NCI-H526 treated with DMSO at 0.1 percent for 48 hours (cell line): ENCODE results near the gene MPST.
A peak's percentile ranks its signal among the peaks of the same experiment; 100 is the strongest.
"Not testable (repeated sequence)": the region's sequence is repeated elsewhere in the genome, so short reads cannot be mapped to it uniquely, and the experiment has no call there.

ENCODE experiments used
- DNase-seq: peaks from one replicate; lab custom pipeline; 2025; lab: John Stamatoyannopoulos, UW

Gene MPST

DNA sequence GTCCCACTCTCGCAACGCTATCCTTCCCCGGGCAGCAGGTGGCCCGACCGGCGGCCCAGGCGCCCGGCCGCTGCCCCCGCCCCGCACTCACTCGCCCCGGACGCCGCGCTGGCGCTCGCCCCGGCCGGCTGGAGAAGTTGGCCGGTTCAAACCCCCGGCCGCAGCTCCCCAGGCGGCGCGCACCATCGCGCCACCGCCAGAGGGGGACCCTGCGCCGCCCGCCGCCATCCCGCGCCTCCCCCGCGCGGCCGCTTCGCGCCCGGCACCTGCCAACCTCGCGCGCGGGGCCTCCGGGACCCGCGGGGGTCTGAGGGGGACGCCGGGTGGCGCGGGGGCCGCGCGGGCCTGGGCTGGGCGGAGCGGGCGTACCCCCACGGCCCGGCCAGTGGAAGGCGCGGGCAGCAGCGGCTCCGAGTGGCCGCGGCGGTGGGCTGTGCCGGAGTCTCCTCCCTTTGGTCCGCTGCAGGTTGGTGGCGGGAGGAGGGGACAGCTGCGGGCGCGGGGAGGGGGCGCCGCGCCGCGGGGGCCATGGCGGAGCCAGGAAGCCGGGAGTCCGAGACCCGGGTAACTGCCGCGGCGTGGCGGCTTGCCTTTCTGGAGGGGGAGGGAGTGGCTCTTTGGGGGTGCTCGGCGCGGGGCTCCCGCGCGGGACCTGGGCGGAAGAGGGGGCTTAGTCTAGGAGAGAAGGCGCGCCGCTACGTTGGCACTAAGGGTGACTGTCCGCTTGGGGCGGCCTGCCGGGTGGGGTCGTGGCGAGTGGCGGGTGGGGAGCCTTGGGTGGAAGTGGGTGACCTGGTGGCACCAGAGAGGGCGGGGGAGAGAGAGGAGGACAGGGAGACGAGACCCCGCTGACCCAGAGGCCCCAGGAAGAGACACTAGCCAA, at the start of gene MPST, which contains the start of gene TST:
Gene MPST (plus strand): TSS at position 434 of the 883 bp plus-strand sequence. CDS start 95 bp downstream, at position 529.
Gene TST (minus strand): TSS at position 139 of the 883 bp plus-strand sequence. CDS start 715 bp downstream, outside the sequence.
- DNase-seq, result peak; percentile 12

DNA sequence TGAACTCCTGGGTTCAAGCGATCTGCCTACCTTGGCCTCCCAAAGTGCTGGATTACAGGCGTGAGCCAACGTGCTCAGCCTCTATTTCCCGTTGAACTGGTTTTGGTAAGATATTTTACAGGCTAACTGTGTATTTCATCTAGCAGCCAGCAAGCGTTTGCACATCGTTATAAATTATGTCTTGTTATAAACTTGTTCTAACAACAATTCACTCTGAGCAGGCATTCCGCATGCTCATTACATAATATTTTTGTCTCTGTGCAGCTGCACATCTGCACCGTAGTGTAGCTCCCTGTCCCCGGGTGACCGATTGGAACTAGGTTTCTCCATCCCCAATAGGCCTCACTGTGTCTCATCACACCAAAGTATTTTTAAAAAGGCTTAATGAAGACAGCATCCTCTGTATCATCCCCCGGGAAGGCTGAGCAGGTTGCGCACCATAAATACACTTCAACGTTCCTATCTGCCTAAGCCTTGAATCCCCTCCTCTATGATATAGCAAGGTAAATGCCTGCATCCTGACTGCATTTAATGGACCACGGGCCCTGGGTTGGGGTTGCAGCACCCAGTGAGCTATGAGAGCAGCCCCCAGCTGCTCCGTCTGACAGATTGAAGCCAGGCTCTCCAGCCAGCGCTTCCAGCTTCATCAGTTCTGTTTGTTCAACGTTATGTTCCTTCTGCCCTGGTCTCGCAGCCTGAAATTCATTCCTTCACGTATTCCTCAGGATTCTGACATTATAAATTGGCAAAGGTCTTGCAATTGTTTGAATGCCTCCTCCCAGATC, 48.0 kb upstream of the MPST start:
- no peak for DNase-seq

DNA sequence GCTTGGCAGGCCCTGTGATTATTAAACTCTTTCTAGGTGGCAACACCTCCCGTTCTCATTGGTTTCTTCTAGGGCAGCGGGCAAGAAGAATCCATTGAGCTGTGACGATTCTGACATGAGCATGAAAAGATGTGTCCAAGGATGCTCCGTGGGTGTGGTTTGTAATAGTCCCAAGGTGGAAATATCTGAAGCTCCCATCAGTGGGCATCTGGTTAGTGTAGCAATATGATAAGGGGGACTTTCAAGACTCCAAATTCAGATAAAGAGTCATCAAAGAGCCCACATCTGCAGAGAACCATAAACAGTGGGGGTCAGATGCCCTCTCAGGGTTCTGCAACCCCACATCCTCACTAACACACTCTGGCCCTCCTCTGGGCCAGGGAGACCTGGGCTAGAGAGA, 42.9 kb upstream of the MPST start:
- DNase-seq, result no peak

DNA sequence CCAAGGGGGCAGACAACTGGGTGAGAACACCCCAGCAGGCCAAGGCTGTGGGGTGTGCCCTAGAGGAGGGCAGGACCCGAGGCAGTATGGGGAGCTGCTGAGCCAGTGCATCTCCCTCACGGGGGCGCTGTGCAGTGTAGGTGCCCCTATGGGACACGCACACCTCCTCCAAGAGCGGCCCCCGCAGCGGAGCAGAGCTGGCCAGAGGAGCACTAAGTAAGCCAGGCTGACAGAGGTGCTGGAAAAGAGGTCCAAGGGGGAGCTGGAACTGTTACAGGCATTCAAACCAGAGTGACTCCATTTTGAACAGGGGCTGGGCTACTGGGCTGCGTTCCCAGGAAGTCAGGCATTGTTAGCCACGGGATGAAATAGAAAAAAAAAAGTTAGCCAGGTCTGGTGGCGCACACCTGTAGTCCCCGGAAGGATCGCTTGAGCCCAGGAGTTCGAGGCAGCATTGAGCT, 42.1 kb upstream of the MPST start:
- no peak for DNase-seq

DNA sequence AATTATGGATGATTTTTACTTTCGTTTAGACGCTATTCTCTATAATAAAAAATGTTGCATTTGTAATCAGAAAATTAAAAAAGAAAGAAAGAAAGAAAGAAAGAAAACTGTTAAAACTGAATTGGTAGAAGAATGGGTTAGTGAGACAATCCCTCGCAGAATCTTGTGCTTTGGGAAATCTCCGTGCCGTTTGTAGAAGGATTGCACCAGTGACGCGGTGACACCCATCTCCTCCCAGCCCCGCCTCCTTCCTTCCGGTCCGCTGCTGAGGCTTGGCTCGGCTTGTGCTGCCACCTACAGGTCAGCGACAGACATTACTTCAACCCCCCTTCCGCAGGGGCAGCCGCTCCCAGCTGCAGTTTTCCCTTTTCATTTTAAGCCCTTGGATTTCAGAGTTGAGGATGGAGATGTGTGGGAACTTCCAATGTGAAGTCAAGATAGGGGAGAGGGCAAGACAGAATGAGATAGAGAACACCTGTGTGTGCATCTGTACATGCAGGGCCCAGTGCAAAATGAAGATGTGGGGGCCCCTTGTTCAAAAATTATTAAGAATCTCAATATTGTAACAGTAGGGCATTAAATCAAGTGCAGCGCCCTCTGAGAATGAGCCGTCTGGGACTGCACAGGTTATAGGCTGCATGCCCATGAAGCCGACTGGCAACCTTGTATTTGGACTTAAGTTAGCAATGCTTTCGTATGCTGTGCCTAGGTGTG, 41.4 kb upstream of the MPST start:
- DNase-seq, result peak; percentile 48

DNA sequence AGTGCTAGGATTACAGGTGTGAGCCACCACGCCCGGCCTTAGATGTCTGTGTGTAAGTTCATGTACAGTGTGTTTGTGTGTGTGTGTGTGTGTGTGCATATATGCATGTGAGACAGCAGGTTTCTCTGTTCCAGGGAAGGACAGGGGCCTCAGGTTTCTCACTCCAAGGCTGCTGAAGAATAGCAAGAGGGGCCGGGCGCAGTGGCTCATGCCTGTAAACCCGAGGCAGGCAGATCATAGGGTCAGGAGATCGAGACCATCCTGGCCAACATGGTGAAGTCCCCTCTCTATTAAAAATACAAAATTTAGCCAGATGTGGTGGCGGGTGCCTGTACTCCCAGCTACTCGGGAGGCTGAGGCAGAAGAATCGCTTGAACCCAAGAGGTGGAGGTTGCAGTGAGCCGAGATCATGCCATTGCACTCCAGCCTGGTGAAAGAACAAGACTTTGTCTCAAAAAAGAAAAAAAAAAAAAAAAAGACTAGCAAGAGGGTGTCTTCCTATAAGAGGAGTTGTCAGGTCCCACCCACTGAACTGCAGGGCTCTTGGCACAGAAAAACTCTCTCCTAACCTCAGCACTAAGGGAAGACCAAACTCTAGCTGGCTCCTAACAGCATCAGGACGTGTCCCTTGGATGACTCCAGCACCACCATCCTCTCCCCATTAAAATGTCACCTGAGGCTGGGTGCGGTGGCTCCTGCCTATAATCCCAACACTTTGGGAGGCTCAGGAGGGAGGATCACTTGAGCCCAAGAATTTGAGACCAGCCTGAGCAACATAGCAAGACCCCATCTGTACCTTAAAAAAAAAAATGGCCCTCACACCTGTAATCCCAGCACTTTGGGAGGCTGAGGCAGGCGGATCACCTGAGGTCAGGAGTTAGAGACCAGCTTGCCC, 40.3 kb upstream of the MPST start:
- no peak for DNase-seq

DNA sequence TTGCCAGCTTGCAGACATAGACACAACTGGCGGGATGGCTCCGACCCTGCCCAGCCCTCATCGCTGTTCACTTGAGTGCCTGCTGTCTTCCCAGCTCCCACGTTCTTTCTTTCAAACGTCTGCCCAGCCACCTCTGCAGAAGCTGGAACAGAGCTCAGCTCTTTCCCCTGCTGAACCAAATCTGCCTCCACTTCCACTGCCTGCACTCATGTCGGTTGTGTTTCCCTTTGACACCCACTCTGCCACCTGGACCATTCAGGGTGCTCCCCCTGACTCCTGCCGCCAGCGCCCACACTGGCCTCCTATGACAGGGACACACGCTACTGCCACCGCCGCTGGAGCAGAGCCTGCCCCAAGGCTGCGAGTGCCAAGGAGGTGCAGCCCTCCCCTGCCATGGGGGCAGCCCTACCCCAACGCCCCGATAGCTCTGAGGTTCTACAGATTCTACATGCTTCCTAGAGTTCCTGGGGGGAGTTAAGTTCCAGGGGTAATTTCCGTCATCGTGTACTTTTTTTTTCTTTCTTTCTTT, 38.2 kb upstream of the MPST start:
- DNase-seq, result no peak

DNA sequence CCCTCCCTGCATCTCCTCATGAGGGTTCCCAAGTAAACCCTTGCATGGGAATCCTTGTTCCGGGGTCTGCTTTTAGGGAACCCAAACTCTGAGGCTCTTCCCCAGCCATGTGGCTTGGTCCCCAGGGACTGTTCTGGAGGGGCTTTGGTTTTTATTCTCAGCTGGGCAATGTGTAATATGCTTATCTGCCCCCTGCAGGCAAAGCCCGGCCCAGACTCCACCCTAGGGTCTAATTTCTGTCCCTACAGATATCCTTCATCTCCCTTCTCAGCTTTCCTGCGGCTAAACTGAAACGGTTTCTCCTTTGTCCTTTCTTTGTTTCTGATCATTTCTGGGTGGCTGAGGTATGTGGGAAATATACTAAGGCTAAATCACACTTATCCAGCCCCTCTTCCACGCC, 37.4 kb upstream of the MPST start:
- DNase-seq, result no peak

DNA sequence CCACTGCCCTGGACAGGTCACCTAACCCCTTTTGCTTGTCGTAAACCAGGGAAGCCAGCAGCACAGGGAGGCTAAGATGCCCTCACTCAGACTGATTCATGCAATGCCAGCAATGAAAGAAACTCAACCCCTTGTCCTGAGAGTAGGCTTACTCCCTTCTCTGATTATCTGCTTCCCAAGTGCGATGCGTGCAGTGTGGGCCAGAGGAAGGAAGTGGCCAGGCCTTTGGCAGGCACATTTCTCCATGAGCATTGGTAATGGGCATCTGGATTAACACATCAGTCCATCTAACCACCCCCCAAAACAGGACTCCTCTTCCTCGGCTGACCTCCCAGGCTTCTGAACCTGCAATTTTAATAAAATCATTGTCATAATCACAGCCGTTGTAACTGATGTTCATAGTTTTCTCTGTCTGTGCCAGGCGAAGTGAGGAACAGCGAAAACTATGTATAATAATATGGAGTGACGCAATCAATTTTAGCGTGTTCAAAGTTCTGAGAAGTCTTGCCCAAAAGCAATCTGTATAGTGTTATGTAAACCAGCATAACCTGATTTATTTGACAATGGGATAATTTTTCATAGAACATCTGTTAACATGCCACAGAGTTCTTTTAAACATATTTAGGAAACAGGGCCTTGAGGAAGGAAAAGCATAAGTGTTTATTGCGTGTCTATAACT, 34.2 kb upstream of the MPST start:
- DNase-seq, result no peak

DNA sequence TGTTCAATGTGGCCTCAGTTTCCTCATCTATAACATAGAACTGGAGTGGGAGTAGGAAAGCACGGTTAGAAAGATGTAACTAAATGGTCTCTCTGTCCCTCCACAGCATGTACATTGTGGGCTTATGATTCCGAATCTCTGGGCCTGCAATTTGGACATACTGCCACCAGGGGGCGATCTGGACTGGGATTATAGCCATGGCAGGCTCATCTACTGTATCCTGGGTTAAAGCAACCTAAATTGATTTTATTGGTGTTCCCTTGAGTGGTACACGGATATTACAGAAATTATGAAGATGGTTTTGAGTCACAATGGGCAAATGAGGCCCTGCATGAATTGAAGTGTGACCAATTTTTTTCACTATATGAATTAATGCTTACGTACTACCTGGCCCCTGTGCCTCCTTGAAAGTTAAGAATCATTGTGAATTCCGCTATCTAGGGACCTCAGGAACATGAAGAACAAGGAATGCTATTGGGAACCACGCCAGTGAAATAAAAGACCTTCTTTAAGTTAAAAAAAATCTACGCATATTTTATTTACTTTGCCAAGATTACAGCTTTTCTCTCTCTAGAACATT, 33.2 kb upstream of the MPST start:
- DNase-seq, result peak; percentile 0

DNA sequence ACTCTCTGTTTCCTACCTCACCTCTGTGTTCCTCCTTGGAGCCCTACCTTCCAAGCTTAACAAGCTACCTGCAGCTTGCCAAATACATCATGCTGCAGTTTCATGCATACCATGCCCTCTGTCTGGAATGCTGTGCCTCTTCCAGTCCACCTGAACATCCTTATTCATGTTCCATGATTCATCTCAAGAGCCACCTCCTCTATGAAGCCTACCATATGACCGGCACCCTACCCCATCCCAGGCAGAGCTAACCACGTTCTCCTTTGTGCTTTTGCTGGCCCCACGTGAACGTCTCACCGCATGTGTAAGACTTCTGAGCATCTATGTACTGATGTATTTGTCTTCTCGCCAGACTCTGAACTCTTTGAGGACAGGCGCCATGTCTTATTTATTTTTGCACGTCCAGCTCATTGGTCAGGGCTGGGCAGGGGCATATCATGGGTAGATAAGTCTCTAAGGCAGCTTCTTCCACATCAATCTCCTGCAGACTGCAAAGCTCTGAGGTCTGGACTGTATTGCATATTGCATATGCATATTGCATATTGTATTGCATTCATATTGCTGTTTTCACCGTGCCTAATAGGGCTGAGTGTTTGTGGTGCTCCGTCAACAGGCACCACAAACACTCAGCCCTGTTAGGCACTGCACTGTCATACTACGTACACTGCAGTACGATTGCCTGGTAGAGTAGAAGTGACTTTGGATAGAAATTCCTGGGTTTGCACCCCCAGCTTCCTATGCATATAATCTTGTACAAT, 31.3 kb upstream of the MPST start:
- no peak for DNase-seq

DNA sequence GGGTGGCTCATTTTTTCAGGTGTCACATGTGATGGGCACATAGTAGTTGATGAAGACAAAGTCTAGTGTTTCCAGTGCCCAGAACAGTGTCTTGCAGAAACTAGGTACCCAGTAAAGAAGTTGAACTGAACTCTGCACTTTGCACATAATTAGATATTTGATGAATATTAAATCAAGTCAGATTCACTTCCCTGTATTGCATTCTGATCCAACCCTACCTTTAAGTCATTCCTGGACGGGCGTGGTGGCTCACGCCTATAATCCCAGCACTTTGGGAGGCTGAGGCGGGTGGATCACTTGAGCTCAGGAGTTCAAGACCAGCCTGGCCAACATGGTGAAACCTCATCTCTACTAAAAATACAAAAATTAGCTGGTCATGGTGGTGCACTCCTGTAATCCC, 30.5 kb upstream of the MPST start:
- DNase-seq, result not testable (repeated sequence)

DNA sequence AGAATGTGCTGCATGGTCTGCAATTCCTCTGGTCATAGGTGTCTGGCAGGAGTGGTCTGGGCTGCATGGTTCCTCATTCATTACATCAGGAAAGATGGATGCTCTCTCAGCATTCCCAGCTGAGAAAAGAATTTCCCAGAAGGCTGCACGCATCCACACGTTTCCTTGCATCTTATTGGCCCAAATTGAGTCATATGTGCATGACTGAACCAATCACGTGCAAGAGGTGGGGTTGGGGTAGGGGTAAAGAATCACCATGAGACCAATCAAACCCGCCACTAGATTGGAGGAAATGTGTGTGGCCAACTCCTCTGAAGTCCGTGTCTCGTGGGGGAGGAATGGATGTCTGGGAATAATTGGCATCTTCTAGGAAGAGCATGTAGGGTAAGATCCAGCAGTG, 29.1 kb upstream of the MPST start:
- no peak for DNase-seq

DNA sequence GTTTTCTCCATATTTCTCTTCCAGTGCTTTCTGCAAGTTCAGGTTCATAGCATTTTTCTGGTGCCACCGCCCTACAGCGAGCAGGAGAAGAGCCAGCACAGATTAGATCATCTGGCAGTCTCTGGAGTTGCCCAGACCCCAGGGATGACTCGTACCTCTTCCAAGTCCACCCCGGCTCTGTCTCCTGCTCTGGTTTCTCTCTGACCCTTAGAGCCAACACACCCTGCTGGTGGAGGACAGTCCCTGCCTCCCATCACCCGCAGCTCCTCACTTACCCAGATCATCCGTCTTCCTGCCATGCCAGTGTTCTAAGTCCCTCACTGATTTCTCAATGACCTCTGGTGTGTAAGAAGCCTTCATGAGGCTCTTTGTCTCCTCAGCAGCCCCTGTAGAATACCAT, 28.3 kb upstream of the MPST start:
- DNase-seq, result no peak

DNA sequence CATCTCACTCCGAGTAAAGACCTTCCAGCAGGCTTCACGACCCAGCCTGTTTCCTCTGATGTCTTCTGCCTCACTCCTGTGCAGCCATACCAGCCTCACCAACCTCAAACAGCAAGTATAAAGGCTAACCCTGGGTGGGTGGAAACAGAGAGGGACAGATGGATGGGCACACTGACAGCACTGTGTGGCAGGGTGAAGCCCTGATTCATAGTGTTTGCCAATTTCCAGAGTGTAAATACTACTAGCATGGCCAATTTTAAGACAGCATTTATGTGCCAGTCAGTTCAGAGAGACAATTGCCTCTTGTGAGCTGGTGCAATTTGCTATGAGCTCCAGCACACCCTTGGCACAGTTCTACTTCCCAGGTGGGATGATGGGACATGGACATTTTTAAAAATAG, 21.8 kb upstream of the MPST start:
- no peak for DNase-seq

DNA sequence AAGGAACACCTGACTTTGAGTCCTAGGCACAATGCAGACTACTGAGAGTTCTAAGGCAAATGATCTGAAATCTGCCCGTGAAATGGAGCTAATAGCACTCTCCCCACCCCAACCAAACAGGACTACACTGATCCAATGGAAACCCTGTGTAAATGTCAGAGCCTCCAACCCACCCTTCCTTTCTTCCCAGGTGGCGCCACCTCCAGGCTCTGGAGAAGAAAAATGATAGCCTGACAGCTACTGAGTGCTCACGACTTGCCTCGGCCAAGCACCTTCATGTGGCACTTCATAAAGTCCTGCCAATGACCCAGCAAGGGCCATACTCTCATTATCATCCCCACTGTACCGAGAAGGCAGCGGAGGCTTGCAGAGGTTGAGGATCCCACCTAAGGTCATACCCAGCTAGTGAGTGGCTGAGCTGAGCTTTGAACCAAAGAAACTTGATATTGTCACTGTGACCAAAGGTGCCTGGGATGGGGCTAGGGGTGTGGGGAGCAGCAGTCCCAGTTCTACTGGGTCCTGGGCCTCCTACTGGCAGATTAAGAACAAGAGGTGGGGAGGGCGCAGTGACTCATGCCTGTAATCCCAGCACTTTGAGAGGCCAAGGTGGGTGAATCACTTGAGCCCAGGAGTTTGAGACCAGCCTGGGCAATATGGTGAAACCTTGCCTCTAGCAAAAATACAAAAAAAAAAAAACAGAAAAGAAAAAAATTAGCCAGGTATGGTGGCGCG, 20.8 kb upstream of the MPST start:
- DNase-seq, result no peak

DNA sequence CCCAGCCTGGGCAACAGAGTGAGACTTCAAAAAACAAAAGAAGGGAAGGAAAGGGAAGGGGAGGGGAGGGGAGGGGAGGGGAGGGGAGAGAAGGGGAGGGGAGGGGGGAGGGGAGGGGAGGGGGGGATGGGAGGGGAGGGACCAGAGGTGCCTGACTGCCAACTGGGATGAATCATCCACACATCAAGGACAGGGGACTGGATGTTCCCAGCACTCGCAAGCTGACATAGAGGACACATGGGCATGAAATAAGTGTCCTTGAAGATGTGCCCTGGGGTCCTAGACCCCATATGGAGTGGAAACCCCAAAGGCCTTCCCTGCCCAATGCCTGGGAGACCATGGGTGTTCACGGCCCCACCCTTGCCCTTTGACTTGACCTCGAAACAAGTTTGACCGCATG, 20.1 kb upstream of the MPST start:
- no peak for DNase-seq

DNA sequence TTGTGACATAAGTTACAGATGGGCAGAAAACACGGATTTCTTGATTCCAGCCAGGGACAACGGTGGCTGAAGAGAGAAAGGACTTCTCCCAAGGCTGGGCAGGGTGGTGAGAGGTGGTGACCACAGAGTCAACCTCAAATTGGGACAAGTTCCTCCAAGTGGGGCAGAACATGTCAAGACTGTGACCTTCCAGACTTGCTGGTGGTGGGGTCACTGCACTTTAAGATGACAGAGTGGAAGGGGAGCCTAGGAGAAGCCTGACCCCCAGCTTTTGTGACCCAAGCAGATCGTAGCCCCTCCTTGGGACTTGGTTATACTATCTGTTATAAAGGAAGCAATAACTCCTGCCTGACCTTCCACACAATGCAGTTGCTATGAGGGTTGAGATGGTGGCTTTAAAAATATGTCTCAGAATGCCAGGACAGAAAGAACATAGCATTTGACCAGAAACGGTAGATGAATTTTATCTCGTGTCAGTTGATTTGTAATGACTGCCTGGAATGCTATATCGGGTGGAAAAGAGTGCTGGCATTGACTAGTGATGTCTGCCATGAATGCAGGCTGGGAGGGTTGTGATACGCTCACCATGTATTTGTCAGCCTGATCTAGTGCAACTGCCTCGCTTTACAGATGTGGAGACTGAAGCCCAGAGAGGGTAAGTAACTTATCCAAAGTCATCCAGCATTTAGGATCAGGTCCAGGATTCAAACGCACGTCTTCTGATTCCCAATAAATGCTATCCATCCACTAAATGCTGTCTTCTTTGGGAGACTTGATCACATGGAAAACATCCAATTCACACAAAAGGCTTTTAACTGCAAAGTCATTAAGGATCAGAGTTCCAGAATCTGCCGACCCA, 18.6 kb upstream of the MPST start:
- DNase-seq, result no peak
